ENCODE data around the gene ARID3A.
"Not testable (repeated sequence)": the region's sequence is repeated elsewhere in the genome, so short reads cannot be mapped to it uniquely, and the experiment has no call there.

Gene ARID3A

DNA sequence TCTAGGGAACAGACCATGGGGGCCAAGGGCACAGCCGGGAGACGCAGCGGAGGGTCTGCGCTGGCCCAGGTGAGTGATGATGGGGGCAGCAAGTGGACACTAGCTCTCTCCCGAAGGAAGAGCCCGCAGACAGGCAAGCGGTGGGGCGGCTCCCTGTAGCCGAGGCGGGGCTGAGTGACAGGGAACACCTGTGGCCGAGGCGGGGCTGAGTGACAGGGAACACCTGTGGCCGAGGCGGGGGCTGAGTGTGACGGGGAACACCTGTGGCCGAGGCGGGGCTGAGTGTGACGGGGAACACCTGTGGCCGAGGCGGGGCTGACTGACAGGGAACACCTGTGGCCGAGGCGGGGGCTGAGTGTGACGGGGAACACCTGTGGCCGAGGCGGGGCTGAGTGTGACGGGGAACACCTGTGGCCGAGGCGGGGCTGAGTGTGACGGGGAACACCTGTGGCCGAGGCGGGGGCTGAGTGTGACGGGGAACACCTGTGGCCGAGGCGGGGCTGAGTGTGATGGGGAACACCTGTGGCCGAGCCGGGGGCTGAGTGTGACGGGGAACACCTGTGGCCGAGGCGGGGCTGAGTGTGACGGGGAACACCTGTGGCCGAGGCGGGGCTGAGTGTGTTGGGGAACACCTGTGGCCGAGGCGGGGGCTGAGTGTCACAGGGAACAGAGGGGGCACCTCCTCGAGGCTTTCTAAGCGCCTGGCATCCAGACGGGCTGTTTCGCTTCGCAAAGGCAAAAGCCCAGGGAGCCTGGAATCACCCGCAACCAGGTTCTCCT, 34.2 kb upstream of the ARID3A start:
- in situ Hi-C loops (cut with MboI; ENCODE audit: low sequenced_read_pairs), result not testable (repeated sequence)

DNA sequence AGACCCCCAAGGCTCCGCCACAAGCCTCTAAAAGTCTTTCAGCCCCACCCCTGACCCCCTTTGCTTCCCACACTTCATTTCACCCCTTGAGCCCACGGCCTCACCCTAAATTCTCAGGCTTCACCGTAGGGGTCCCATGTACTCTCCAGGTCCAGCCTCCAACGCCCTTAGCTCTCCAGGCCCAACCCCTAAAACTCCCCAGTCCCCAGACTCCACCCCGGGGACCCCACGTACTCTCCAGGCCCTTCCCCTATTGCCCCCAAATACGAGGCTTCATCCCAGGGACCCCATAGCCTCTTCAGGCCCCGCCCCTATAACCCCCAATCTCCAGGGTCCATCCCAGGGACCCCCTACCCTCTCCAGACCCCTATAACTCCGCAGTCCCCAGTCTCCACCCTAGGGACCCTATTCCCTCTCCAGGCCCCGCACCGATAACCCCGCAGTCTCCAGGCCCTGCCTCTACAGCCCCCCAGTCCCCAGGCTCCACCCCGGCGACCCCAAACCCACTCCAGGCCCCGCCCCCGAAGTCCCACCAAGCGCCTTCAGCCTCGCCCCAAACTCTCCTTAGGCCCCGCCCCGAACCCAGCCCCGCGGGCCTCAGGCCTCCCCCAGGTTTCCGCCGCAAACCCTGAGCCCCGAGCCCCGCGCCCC, 33.5 kb upstream of the ARID3A start:
- in situ Hi-C loops (cut with MboI; ENCODE audit: low sequenced_read_pairs), result no loop called here

DNA sequence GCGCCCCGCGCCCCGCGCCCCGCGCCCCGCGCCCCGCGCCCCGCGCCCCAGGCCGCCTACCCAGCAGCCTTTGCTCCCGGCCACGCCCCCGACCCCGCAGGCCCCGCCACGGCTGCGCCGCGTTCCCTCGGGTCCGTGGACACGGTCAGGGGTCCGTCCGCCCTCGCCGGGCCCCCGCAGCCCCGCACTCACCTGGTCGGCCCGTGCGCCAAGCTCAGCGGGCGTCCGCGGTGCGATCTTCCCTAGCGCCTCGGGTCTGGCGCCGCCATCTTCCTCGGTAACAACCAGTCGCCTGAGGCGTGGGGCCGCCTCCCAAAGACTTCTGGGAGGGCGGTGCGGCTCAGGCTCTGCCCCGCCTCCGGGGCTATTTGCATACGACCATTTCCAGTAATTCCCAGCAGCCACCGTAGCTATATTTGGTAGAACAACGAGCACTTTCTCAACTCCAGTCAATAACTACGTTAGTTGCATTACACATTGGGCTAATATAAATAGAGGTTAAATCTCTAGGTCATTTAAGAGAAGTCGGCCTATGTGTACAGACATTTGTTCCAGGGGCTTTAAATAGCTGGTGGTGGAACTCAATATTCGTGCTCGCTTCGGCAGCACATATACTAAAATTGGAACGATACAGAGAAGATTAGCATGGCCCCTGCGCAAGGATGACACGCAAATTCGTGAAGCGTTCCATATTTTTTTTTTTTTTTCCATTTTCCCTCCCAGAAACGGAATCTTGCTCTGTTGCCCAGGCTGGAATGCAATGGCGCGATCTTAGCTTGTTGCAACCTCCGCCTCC, 32.7 kb upstream of the ARID3A start, which contains the start of the genes MED16 and RNU6-9:
MED16 (minus strand) TSS at position 294 of the 796 bp plus-strand sequence. CDS start 2,056 bp downstream, outside the sequence.
RNU6-9 (plus strand) TSS at position 591 of the 796 bp plus-strand sequence.
- in situ Hi-C loops (cut with MboI; ENCODE audit: low sequenced_read_pairs), result no loop called here

DNA sequence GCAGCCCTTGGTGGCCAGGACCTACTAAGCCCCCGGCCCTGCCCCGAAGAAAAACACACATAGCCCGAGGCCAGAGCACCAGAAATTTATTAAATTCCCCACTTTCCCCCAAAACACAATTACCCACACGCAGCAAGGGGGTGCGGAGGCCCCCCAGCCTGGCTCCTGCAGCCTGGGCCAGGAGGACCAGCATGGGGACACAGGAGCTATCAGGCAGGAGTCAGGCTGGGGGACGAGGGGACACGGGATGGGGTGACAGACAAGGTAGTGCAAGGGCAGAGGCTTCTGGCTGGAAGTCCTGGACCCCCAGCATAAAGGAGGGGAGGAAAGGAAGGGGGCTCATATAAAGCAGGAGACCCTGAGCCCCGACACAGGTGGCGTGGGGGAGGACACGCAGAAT, 29.4 kb upstream of the ARID3A start:
- in situ Hi-C loops (cut with MboI; ENCODE audit: low sequenced_read_pairs), result no loop called here

DNA sequence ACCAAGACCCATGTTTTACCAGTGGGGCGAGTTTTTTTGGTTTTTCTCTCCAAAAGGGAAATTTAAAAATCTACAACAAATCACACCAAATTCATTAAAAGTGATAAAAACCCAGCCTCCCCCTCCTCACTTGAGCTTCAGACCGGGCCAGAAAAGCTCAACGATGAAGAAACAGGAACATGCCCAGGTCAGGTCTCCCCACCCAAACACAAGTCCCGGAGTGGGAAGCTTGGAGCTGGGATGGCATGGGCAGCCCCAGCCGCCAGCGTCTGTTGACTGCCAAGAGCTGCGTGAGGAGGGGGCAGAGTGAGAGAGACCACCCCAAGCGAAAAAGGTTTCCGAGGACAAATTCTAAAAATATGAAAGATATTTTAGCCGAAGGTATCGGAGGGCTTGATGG, 28.8 kb upstream of the ARID3A start:
- in situ Hi-C loops (cut with MboI; ENCODE audit: low sequenced_read_pairs), result no loop called here

DNA sequence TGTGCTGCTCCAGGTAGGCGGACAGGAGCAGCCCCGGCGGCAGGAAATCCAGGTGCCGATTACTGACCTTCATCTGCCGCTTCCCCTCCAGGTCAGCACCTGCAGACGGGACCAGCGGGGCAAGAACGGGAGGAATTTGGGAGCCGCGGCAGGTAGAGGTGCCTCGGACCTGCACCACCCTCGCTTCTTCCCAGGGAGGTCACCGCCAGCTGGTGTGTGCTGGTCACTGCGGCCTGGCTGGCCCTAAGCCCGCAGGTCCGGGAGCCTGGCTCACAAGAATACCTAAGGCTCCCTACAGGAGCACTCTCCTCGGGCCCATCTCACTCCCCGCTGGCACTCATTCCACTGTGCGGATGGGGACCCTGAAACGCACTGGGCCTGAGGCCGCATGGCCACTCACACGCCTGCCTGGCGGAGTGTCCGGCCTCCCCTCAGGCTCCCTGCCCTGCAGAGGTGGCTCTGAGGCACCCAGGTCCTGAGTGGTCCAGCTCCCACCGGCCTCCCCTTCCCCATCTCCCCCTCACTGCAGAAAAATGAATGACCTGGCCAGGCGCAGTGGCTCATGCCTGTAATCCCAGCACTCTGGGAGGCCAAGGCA, 28.3 kb upstream of the ARID3A start:
- in situ Hi-C loops (cut with MboI; ENCODE audit: low sequenced_read_pairs), result no loop called here

DNA sequence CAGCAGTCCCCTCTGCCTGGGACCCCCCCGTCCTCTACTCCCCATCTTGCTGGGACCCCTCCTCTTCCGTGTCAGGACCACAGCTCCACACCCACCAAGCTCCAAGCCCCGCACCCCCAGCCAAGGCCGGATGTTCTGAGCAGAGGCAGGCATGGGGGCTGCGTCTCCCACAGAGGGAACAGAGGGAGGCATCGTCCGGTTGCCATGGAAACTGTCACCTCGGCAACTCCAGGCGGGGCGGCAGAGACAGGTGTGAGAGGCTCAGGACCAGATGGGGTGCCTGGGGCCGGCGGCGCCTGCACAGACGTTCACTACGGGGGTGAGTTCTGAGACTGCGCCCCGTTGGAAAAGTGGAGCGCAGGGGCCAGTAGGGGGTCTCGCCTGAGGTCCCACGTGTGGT, 27.2 kb upstream of the ARID3A start:
- in situ Hi-C loops (cut with MboI; ENCODE audit: low sequenced_read_pairs), result no loop called here

DNA sequence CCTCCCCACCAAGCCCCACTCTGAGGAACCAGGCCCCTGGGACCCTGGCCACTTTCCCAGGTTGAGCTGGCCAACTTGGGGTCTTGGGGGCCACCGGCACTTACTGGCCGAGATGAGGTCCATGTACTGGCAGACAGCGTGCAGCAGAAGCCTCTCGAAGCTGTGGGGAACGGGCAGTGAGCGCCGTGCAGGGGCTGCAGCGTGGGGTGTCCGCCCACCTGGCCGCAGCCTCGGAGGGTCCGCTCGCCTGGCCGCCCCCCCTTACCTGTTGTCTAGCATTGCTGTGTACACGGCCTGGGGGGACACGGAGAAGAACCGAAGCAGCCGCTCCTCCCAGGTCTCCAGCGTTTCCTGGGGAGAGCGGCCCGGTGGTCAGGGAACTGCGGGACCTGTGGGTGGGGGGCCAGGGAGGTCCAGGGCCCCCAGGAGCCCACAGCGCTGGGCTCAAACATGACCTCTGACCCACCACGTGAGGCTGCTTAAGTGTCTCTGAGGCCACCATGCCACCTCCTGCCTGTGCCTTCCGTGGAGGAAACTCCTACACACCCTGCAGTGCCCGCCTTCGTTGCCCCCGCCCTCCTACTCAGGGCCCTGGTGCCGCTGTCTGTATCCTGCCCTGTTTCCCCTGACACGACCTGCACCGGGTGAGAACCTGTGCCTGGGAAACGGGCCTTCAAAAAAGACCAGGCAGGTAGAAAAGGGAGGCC, 26.3 kb upstream of the ARID3A start:
- in situ Hi-C loops (cut with MboI; ENCODE audit: low sequenced_read_pairs), result no loop called here

DNA sequence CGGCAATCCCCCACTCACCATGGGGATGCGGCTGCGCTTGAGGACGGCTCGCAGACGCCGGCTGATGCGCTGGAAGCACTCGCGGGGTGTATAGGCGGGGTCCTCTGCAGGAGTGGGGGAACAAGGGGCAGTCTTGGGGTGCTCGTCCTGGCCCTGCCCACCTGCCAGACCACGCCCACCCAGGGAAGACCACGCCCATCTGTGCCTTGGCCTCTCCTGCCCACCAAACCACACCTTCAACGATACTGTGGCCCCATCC, 25.9 kb upstream of the ARID3A start:
- in situ Hi-C loops (cut with MboI; ENCODE audit: low sequenced_read_pairs), result no loop called here

DNA sequence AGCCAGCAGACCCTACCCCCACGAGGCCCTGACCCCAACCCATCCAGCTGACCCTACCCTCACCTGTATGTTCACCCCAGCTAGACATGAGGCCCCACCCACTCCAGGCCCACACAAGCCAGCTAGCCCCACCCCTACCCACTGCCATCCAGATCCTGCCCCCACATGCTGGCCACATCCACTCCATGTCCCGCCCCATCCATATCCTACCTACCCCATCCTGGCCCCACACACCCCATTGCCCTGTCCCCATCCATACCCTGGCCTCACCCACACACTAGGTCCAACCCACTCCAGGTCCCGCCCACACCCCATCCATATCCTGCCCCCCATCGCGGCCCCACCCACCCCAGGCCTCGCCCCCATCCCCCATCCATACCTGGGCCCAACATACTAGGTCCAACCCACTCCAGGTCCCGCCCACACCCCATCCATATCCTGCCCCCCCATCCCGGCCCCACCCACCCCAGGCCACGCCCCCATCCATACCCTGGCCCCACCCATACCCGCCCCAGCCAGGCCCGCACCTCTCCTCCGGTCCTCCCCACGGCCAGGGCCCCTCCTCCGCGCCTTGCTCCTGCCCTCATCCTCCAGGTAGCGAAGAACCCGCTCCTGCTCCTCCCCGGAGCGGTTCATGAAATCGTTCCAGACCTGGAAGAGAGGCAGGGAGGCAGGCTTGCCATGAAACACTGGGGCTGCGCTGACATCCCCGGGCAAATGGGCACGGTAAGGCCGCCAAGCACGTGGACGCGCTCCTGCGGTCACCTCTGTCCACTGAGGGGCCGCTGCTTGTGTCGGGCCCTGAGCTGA, 25.3 kb upstream of the ARID3A start:
- in situ Hi-C loops (cut with MboI; ENCODE audit: low sequenced_read_pairs), result no loop called here

DNA sequence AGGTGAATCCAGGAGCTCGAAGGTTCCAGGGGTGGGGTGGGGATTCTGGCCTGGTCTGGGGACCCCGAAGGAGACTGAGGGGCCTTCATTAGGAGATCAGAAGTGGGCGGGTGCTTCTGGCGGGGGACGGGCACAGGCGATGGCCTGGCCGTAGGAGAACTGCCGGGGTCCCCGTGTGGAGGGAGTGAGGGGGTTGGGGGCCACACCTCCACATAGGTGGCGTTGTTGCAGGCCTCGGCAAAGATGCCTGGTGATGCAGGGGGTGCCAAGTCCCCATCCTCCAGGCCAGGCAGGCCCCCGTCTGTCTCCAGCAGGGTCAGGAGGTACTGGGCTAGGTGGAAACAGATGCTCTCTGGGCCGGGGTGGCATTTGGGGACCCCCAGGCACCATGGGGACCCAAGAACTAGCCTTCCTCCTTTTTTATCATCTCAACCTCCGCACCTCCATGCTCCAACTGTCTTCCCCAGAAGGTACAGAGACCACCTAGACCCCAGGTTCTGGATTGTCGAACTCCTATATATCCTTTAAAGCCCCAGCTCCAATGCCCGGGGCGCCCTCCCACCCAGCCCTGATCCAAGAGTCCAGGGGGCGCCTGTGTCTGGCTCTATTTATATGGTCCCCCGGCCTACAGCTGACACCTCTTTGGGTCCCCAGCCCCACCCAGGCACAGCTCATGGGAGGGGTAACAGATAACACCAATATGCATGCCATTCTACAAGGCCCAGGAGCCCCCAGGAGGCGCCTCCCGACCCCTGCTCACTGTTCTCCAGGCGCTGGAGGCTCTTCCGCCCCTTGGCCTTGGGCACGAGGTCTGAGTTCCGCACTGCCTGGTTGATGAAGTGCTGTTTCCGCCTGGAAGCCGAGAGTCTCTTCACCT, 24.4 kb upstream of the ARID3A start:
- in situ Hi-C loops (cut with MboI; ENCODE audit: low sequenced_read_pairs), result no loop called here

DNA sequence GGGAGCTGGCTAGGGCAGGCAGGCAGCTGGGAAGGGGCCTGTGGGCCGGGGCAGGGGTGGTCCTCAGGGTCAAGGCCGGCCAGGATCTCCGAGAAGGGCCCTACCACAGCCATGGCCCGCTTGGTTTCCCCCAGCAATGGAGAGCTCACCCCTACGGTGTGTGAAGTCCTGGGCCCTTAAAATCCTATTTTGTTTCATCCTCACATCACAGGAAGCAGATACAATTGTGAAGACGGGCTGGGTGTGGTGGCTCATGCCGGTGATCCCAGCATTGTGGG, 23.8 kb upstream of the ARID3A start:
- in situ Hi-C loops (cut with MboI; ENCODE audit: low sequenced_read_pairs), result no loop called here

DNA sequence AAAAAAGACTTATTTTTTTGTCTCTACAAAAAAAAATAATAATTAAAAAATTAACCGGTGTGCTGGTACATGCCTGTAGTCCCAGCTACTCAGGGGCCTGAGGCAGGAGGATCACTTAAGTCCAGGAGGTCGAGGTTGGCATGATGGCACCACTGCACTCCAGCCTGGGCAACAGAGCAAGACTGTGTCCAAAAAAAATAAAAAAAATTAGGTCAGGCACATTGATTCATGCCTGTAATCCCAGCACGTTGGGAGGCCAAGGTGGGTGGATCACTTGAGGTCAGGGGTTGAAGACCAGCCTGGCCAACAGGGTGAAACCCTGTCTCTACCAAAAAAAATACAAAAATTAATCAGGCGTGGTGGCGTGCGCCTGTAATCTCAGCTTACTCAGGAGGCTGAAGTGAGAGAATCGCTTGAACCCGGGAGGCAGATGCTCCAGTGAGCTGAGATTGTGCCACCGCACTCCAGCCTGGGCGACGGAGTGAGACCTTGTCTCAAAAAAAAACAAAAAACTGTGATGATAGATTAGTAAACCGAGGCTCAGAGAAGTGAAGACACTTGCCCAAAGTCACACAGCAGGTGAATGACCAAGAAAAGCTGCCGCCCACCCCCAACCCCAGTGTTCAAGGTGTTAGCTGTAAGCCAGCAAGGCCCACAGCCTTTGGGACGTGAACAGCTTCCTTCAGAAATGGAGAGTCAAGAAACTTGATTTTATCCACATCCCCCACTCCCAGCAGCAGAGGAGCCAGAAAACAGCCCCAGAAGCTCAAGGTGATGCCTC, 23.2 kb upstream of the ARID3A start:
- in situ Hi-C loops (cut with MboI; ENCODE audit: low sequenced_read_pairs), result no loop called here

DNA sequence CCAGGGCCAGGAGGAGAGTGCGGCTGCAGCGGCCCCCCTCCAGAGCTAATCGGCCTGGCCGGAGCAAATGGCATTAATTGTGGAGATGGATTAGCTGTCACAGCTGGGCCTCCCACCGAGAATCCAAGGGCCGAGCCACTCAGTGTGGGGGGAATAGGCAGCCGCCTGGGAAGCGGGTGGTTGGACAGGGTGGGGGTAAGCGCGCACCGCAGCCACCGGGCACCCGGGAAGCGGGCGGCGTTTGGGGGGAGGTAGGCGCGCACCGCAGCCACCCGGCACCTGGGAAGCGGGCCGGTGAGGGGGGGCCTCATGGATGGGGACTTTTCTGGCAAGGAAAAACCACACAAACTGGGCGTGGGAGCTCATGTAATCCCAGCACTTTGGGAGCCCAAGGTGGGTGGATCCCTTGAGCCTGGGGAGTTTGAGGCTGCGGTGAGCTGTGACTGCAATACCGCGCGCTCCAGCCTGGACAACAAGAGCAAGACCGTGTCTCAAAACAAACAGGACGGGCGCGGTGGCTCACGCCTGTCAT, 22.5 kb upstream of the ARID3A start:
- in situ Hi-C loops (cut with MboI; ENCODE audit: low sequenced_read_pairs), result no loop called here

DNA sequence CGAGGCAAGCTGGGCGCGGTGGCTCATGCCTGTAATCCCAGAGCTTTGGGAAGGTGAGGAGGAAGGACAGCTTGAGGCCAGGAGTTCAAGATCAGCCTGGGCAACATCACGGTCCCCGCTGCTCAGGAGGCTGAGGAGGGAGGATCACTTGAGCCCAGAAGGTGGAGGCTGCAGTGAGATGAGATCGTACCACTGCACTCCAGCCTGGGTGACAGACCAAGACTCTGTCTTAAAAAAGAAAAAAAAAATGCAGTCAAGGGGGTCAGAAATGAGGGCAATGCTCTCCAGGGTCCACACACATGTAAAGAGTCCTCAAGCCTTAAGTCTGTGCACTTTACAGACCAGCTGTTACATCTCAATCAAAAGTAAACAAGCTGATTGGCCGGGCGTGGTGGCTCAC, 21.3 kb upstream of the ARID3A start:
- in situ Hi-C loops (cut with MboI; ENCODE audit: low sequenced_read_pairs), result no loop called here

DNA sequence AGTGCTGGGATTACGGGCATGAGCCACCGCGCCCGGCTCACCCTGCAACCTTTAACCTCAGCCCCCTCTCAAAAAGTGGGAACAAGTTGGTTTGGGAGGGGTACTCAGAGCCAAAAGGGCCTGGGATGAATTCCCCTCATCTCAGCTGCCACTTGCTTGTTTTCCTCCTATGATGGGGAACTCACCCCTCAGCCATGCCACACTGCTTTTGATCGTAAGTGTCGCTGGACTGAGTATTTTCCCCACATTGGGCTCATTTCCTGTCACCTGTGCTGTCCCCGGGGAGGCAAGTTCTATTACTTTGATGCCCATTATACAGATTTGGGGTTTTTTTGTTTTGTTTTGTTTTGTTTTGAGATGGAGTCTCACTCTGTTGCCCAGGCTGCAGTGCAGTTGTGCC, 19.4 kb upstream of the ARID3A start:
- in situ Hi-C loops (cut with MboI; ENCODE audit: low sequenced_read_pairs), result no loop called here

DNA sequence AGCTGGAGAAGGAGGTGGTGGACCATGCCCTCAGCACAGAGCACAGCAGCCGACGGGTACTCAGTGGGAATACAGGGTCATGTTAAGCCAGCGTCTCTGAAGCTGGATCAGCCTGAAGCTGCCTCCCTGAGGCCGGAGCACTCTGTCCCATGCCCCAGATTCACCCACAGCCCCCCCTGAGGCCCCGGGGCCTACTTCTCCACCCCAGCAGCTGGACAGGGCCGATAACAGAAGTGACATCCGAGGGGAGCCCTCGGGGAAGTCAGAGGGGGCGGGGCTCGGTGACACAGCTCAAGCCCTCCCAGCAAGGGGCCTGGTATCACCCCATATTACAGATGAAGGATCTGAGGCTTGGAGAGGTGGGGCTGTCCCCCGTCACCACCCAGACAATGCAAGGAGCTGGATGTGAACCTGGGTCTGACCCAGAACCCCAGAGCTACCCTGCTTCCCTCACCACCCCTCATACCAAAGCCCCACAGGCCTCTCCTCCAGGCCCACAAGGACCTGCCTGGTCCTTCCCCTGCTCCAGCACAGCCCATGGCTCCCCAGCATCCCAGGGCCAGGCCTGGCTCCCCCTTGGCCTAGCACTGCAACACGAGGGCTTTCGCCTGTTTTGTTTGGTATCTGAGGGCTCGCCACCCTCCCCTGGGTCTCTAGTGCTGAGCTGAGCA, 18.5 kb upstream of the ARID3A start:
- in situ Hi-C loops (cut with MboI; ENCODE audit: low sequenced_read_pairs), result no loop called here
